Heart left ventricle (tissue), 13 donors: Measurements from ENCODE around the gene ABCB1.

ENCODE experiments used
- CTCF ChIP-seq, 12 donors: fragments of 200-600 bp; sonication (generic) in 4 of 12; IDR thresholded peaks; one replicate each; pipeline versions ENCODE4 v1.5.0 to v1.8.0; 2018 to 2022; ENCODE audit warnings: antibody characterized with exemption in 12 of 12, mild to moderate bottlenecking in 5 of 12
- POLR2A ChIP-seq, 2 donors: fragments of 450-650 bp; IDR thresholded peaks; one replicate each; pipeline ENCODE4 v1.6.1; 2017; ENCODE audit warnings: antibody characterized with exemption in 2 of 2, mild to moderate bottlenecking in 2 of 2, moderate library complexity in 2 of 2
- donor health status: ischemic (EF 13 %, LVEDD 7.1; RV severe dilation, severe dysfunction).
- donor health status: DM: no; HTN: yes; CAD: no.
- donor health status: DM: no; HTN: no; CAD: no.
- donor health status: ischemic (EF 25% LVEDD 6.9; RV normal size, moderate dysfunction).
- donor health status: ischemic (EF 25% LVEDD 5.7; RV mildly dilated, moderate dysfunction).
- donor health status: ischemic (EF 35%, LVEDD 5.7; RV mildly dilated, moderate dysfunction).
- donor health status: nonischemic (EF 11% LVEDD 7.7; RV severe dilation, severe dysfunction).
- donor health status: DM: yes; HTN: yes; CAD: no.
- donor health status: PGD.
- donor health status: ischemic (EF 29% LVEDD 5.4; RV normal size, mild dysfunction).
- donor health status: nonischemic (EF 23%, LVEDD 6.1; RV moderate dilation, normal function).

DNA sequence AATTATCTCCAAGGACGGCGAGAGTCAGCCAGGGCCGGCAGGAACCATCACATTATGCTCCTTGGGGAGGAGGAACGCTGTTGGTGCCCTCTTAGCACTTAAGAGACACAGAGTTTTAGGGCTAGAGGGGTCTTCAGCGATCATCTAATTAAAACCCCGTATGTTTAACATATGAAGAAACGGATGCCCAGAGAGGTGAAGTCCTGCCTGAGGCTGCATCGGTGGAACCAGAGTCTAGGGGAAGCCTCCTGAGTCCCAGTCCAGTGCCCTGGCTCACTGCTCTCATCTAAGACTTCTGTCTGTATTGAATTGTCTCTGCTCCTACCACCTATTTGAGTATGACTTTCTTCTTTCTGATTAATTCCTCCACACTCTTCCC lies 124.5 kb downstream of the ABCB1 start:
- TF ChIP-seq POLR2A (IDR thresholded peaks at IDR 0.05) (no peak), CTCF (IDR thresholded peaks at IDR 0.05) (no peak)
